IPS DF 4.7 (cell line): ENCODE measurements around the gene ITPR1.

Source experiments
- DNase-seq: peaks from one replicate; pipeline ENCODE4 v3.0.0-alpha.2; 2013; ENCODE audit warnings: low spot score; ENCODE audit errors: extremely low read depth

Gene ITPR1

GRCh38 chr3:4508048-4508981 lies 15.2 kb downstream of the ITPR1 start:
- no peak for DNase-seq

GRCh38 chr3:4509043-4509442 lies 15.9 kb downstream of the ITPR1 start:
- DNase-seq: no peak

DNA sequence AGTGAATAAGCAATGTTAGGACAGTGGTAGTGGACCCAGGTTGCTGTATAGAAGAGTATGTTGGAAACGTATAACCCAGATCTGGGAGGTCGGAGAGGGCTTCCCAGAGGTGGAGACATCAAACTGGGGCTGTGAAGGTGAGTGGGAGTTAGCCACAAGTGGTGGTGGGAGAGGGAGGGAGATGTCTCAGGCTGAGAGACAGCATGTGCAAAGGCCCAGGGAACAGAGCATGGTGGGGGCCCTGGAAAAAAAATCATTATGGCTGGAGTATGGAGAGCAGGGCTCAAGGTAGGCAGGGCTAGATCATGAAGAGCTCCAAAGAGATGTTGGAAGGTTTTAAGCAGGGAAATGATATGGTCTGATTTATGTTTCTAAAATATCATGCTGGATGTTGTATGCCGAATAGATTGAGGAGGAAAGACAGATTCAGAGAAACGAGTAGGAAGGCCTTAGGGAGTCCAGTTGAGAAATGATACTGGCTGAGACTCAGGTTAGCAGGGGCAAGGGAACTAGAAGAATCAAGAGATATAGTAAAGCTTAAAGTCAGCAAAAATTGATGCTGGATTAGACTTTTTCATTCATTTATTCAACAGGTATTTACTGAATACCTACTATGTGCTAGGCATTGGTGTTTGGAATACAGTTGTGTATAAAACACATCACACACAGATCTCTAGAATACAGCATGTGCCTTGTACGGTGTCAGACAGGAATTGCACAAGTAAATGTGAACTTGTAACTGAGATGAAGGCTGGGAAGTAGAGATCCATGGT lies 17.0 kb downstream of the ITPR1 start:
- DNase-seq: no peak

DNA sequence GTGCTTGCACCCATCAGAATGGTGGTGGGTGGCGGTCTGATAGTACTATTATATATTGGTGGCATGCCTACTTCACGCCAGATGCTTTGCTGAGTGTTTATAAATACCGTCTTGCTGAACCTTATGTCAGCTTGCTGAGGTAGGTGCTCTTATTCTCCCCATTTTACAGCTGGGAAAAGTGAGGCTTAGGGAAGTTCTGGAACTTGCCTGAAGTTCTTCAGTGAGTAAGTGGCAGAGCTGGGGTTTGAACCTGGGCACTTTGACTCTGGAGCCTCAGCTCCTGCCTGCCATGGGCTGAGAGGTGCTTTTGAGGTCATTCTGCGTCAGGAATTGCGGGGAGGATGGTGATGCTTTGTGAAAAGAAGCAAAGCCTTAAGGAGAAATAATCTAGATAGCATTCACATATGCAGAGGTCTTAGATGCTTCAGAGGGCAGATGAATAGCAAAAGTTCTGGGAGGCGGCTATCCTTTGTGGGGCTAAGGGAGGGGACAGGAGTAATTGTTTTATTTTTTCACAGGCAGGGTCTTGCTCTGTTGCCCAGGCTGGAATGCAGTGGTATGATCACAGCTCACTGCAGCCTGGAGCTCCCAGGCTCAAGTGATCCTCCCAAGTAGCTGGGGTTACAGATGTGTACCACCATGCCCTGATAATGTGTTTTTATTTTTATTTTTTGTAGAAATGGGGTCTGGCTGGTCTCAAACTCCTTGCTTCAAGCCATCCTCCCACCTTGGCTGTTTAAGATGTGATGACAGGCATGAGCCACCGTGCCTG lies 18.5 kb downstream of the ITPR1 start:
- no peak for DNase-seq

DNA sequence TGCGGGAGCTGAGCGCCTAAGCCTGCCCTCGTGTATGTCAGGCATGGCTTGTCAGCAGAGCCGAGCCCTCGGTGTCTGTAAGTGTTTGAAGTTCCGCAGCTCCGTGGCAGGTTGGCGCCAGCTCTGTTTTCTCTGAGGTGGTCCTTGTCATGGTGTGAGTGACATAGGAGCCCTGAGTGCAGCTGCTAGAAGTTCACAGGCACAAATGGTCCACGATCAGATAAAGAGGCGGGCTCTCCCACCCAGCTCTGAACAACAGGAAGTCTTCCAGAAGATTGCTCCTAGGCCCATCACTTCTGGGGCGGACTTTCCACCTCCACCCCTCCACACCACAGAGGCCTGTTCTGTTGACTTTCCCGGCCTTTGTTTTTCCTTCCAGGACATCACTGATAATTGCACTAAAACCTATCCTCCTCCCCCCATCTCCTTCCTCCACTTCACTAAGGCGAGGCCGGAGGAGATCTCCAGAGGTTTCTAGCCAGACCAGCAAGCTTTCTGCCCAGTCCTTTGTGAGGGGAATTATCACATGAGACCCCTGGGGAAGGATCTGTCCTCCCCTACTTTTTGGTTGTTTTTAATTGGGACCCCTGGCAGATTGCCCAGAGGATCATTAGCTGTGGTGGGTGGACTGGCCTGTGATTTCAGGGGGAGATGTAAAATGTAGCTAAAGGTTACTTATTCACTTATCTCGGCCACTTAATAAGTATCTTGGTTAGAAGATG lies 19.9 kb downstream of the ITPR1 start:
- no peak for DNase-seq

DNA sequence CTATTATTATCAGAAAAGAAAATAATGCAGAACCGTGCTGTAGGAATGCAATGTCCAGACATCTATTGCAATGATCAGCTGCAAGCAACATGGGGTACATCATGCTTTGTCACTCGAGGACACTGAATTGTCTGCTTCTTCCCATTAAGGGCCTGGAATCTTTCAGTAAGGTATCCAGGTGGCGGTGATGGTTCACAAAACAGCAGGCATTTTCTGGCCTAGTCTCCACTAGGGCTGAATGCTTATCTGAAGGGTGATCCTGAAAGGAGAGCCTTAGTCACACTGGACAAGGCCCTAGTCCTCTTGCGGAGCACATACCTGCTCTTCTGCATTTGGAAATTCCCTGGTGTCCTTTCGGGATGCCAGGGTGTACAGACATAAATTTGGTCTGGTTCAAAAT lies 21.2 kb downstream of the ITPR1 start:
- DNase-seq: no peak

DNA sequence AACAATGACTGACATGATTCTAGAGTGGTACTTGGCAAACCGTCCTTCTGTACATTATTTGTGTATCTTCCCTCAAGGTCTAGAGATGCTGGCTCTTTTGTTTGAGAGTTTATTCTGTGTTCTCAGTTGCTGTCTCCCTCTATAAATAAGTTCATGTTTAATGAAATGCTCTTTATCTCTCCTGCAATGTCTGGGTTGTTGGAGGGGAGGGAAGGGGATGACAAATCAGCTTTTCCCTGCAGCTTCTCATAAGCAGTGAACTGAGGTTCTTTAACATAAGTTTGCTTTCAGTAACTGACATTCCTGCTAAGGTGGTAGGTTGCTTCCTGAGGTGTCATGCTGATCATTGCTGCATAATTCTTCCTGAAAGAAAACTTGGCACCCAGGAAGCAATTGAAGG lies 21.8 kb downstream of the ITPR1 start:
- no peak for DNase-seq

GRCh38 chr3:4515916-4516579 lies 22.9 kb downstream of the ITPR1 start:
- DNase-seq: no peak

DNA sequence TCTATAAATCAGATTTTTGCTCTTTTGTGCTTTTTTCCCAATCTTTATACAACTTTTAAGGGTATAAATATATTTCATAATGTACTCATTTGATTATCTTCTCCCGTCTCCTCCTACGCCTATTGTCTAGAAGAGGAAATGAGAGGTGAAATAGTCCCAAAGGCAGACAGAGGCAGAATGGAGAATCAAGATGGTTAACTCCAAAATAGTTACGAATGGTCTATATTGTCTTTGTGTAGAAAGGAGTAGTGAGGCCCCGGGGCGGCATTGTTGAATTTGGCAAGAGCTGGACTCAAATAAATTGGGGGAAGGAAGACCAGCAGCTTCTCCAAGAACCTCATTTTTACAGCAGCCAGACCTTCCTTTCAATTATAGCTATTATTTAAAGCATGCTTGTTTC lies 23.9 kb downstream of the ITPR1 start:
- no peak for DNase-seq

- no peak for DNase-seq
Measured at GRCh38 chr3:4517643-4518311, 24.6 kb downstream of the ITPR1 start.

DNA sequence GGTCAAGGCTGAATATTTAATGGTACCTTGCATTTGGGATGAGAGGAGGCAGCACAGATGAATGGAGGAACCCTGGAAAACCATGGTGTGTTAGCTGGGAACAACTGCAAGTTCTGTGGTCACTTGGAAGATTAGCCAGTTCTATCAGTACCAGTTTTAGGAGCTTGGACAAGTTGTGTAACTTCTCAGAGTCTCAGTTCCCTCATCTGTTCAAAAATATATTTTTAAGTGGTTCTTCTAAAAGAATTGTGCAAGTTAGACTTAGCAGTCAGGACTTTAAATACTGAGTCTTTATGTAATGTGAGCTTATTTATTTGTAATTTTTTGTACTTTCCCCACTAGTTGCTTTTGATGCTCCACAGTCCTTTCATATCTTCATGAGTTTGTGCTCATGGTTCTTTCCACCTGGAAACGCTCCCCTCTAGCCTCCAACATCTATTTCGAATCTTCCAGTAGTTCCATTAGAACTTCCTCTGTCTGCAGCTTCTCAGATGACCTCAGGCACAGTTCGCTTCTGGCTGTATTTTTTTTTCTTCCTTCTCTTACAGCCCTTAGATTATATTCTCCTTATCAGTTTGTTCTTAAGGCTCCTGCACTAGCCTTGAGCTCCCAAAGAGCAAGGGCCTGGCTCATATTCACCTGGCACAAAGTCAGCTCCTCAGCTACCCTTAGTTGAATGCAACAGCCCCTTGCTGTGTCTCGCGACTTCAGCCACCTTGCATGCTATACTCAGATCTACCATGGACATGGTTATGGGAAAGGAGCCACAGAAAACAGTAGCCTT lies 27.1 kb downstream of the ITPR1 start:
- DNase-seq: no peak

- no peak for DNase-seq
Measured at GRCh38 chr3:4522947-4523346, 29.8 kb downstream of the ITPR1 start.

GRCh38 chr3:4523710-4524698 lies 30.9 kb downstream of the ITPR1 start:
- no peak for DNase-seq

DNA sequence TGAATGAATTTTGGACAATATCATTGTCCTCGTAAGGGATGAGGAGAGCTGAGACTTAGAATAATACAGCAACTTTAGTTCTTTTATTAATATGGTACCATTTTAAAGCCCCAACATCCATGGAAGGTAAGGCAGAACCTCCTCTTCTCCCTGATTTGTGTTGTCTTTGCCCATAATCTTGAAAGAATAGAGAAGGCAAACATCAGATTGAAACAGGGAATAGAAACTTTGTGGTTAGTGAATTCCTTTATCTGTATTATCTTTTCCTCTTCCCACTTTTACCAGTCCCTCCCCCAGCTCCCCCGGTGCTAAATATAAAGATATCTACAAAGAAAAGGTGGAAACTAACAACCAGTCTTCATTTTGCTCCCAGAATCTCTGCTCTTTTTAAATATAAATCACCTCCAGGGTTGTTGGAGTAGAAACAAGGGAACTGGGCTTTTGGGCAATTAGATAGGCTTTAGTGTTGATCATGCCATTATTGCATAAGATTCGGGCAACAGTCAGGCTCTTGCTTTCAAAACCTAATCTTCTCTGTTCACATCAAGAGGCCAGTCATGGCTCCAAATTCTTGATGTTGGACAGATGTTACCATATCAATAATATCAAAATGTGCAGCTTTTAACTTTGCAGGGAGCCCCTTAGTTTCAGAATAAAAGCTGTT lies 32.5 kb downstream of the ITPR1 start:
- DNase-seq: no peak

DNA sequence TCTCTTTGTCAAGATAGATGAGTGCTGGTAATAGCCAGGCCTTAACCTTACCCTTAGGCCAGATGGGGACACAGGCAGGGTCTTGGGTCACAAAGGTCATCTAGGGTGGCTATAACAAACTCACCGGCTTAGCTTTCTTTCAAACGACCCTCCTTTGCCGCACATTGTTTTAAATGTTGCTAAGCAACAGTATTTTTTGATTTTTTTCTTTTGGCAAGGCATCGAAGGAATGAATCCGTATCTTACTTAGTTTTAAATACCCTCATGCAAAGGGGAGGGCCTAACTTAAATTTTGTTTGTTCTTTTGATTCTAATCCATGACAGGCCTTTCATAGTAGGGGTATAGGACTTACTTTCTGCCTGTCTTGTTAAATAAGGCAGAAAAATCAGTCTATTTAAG lies 35.2 kb downstream of the ITPR1 start:
- DNase-seq: no peak

- DNase-seq: no peak
Measured at GRCh38 chr3:4528819-4529600, 35.9 kb downstream of the ITPR1 start.
